HG03342 (cell line): ENCODE measurements around the gene MAGI1.
"Not testable (repeated sequence)": the region's sequence is repeated elsewhere in the genome, so short reads cannot be mapped to it uniquely, and the experiment has no call there.

Experiments used
- ATAC-seq: cut with Tn5 transposase; IDR thresholded peaks from one replicate; pipeline ENCODE4 v1.9.1; 2021; ENCODE audit warnings: mild to moderate bottlenecking, moderate library complexity; ENCODE audit not compliant: unreplicated experiment

The MAGI1 gene

DNA sequence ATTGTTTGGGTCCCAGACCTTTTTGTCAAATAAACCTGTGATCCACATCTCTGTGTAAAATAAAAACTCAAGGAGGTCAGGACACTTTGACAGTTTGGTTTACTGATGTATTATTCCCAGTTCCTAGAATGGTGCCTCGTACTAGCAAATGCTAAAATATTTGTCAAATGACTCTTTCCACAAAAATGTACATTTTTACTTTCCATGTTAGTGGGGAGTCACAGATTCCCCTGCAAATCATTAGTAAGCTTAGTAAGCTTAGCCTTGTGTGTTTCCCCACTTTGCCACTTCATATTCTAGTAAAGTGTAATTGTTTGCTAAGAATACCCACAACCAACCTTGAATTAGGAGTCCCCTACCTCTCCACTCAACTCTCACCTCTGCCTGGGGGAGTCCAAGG lies 2.4 kb upstream of the MAGI1 start:
- no peak for ATAC-seq

DNA sequence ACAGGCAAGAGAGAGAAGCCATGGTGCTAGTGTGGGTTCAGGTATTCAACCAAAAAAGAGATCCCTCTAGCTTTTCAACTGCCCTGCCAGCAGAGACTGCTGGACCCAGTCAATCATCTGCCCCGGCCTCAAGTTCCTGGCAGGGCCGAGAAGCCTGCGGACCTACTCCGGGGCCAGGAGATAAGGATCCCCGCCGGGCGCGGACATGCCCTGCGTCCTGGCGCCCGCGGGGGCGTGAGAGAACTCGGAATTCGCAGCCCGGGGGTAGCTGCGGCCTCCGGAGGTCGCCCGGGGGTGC lies 821 bp upstream of the MAGI1 start:
- no peak for ATAC-seq

DNA sequence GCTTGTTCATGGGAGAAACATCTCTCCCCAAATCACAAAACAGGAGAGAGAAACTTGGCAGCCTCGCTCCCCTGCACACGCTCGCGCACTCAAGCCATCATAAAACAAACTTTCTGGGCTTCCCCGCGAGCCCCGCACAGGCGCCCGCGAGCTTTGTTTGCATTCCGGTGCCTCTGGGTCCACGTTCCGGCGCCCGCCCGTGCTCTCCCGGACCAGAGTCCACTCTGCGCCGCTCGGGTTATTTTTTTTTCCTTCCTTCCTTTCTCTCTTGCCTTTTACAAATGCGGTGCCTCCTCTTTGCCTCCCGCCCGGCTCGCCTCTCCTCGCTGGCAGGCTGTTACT lies 363 bp downstream of the MAGI1 start:
- peak; percentile 13 for ATAC-seq

DNA sequence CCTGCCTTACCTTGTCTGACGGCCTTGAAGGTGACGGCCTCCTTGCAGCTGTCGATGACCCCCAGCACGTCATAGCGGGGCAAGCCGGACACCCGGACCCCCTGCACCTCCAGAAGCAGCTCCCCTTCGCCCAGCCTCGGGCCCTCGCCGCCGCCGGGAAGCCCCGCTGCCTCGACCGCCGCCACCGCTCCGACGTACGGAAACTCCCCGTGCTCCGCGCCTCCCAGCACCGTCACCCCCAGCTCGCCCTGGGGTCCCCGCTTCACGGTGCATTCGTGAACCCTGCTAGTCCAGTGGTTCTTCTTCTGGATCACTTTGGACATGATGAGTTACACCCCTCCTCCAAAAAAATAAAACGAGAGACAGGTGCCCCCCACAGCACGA lies 740 bp downstream of the MAGI1 start:
- ATAC-seq, result no peak

GRCh38 chr3:66037330-66037985 lies 1.3 kb downstream of the MAGI1 start:
- no peak for ATAC-seq

- ATAC-seq, result no peak
These were observed 2.1 kb downstream of the MAGI1 start for GRCh38 chr3:66036586-66037148.

DNA sequence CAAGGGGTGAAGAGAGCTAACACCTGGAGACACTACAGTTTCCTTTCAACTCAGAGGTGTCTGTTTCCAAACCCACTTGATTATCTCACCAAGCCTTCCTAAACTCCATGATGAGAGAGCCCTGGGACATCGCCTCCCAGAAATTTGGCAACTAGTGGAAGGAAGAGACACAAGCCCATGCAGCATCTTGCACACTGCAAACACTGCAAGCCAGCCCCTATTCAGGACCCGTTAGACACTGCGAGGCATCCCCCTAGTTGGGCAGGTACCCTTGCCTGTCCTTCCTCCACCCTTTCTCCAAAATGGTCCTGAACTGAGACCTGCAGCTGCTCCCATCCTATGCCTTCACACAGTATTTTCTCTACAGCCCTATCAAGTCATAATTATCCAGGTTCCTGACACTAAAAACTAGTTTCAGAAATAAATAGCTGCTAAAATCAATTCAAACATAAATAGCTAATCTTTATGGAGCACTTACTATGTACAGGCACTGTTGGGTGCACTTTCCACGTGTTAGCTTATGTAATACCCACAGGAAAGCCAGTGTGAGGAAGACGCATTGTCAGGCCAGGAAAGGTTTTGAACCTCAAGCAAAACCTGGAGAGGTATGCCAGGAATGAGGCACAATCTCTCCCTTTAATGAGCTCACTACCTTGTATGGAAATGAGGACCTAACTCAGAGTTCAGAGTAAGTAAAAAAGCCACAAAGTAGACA lies 2.8 kb downstream of the MAGI1 start:
- ATAC-seq, result no peak

- ATAC-seq, result no peak
These were observed 5.2 kb downstream of the MAGI1 start for GRCh38 chr3:66033241-66034138.

DNA sequence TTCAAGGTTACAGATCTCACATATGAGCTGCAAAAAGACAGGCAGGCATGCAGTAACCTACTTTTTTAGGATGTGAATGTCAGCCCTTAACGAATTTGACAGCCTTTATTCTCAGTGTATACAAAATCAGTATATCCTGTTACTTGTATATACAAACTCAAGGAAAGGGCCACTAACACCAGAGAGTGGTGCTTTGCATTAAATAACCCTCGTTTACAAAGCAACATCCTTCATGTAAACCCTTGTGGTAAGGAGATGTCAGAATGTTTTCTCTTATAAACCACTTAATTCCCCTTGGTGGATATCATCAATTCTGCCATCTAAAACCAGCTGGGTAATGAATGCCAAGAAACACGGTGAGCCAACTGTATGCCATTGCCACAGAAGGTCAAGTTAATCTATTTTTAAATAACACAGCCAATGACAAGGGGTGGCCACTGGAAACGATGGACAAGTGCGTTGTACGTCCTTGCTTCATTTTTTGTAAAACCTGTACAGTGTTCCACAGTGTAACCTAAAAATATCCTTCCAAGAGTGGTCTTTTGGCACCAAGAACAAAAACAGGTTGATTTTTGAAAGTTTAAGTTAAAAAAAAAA lies 7.5 kb downstream of the MAGI1 start:
- ATAC-seq, result no peak

DNA sequence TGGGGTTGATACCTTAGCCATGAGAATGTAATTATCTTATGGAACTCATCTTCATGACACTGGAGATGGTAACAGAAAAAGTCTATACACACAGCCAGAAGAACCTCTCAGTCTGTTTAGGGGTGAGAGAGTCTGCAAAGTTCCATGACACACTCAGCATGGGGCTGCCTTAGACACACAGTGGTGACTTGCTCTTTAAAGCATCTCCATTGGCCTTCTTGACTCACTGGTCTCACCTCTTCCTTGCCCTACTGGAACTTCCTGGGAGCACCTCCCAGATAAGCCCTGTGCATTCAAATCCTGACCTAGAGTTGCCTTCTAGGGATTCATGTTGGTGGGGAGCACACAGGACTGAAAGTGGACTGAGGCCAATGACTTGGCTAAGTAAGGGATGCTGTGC lies 9.3 kb downstream of the MAGI1 start:
- no peak for ATAC-seq

GRCh38 chr3:66029014-66029413 lies 9.7 kb downstream of the MAGI1 start:
- ATAC-seq, result no peak

DNA sequence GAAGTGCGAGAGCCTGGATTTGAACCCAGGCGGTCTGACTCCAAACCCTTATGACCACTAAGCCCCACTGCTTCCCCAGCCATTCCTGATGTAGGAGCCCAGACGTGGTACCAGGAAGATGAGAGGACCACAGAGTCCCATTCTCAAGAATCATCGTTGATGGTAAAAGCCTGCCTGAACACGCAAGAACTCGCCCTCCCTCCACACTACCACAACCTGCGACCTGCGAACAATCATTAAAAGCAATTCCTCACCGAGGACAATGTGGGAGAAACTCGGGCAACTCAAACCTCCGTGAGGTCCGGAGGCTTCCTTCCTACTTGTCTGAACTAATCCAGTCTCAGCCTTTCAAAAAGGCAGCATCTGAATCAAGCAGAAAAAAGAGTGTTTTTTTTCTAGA lies 10.3 kb downstream of the MAGI1 start:
- no peak for ATAC-seq

GRCh38 chr3:66027099-66027498 lies 11.6 kb downstream of the MAGI1 start:
- ATAC-seq, result not testable (repeated sequence)

DNA sequence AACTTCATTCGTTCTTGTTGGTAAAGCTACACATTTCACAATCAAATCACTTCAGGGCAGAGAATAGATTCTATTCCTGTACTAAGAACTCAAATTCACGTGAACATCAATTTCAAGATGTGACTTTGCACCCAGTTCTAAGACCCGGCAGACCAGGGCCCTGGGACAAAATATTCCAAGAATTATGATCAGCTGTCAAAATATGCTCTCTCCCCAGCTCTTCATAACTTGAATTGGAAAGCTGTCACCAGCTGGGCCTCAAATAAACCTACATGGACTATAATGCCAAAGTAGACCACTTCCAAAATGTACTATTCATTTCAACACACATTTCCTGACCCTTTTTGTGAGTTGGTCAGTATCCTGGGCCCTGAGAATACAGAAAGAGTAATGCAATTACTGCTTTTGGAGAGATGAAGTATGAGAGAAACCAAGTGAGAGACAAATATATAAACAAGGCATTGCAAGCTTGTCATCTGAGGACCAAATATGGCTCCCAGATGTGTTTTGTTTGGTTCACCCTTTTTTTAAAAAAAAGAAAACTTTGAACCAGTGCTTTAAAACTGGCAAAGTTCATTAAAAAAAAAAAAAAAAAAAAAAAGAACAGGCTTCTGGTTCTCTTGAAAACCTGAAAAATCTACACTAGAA lies 14.9 kb downstream of the MAGI1 start:
- no peak for ATAC-seq

- ATAC-seq, result no peak
These were observed 15.5 kb downstream of the MAGI1 start for GRCh38 chr3:66023229-66023628.

- ATAC-seq, result no peak
These were observed 17.0 kb downstream of the MAGI1 start for GRCh38 chr3:66021731-66022131.

DNA sequence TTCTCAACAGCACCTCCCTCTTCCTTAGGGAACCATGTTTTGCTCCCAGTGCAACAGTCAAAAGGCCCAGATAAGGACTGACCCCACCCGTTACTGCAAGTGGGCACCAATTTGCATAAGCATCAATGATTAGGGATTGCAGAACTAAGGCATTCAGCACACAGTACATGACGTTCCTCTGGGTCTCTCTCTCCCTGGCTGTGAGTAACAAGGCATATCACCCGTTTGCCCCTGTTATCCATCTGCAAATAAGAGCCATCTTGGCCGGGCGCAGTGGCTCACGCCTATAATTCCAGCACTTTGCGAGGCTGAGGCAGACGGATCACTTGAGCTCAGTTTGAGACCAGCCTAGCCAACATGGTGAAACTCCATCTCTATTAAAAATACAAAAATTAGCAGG lies 18.8 kb downstream of the MAGI1 start:
- no peak for ATAC-seq

GRCh38 chr3:66018057-66019033 lies 20.4 kb downstream of the MAGI1 start:
- no peak for ATAC-seq

DNA sequence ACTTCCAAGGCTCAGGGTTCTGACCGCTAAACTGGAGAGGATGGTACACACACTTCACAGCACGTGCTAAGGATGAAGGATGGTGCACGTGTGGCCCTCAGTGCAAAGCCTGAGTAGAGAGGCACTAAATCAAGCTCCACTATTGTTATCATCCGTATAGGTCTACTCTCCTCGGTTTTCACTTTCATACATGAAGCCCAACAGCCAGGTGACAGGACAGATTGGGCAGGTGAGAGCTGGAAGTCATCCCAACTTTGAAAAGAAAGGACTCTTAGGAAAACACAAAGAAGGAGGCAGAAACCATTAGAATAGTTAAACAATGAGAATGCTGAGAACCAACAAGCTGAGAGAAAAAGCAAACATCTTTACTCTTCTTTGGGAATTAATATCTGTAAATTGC lies 21.1 kb downstream of the MAGI1 start:
- no peak for ATAC-seq

GRCh38 chr3:66017084-66017483 lies 21.6 kb downstream of the MAGI1 start:
- ATAC-seq, result no peak
